NCI-H2196 (cell line): Measurements from ENCODE around the gene MYOF.

Experiments used
- DNase-seq: peaks from one replicate; lab custom pipeline; 2025; ENCODE audit not compliant: unreplicated experiment; lab: John Stamatoyannopoulos, UW

Gene MYOF

GRCh38 chr10:93261089-93261488 is 221.0 kb downstream of the MYOF start:
- no peak for DNase-seq

- no peak for DNase-seq
Observed at GRCh38 chr10:93259126-93259525, 223.0 kb downstream of the MYOF start.
